Keratinocyte (primary cell): ENCODE results near the gene MAP4K3. TPM values are rescaled to one million over a fixed set of nuclear protein-coding genes. Genes with fewer than 3 reads are reported as not detected.

Source experiments
- DNase-seq: peaks from one replicate; pipeline ENCODE4 v3.0.0-alpha.2; 2011; ENCODE audit warnings: low read depth, missing footprints, low spot score
- FAIRE-seq: peaks from 2 replicates; lab custom pipeline; 2011; peaks lifted over from hg19 to GRCh38; lab: Jason Lieb, UNC
- H2AFZ ChIP-seq: 2 replicates; pipeline ENCODE4 v1.6.0; 2012; ENCODE audit warnings: low read length, control low read depth, inconsistent platforms; ENCODE audit not compliant: control insufficient read depth
- H3K27ac ChIP-seq: 2 replicates; pipeline ENCODE4 v1.5.1; 2011; ENCODE audit warnings: low read length; ENCODE audit not compliant: control insufficient read depth, insufficient read depth
- H3K27me3 ChIP-seq: 3 replicates; pipeline ENCODE4 v1.6.0; 2011; ENCODE audit warnings: low read length; ENCODE audit not compliant: control insufficient read depth, insufficient read depth; ENCODE audit errors: extremely low read depth
- H3K36me3 ChIP-seq, 2 experiments: 2 replicates in 1 of 2; 3 replicates in 1 of 2; pipeline ENCODE4 v1.5.1; 2011; ENCODE audit warnings: low read length in 2 of 2, mild to moderate bottlenecking in 1 of 2; ENCODE audit not compliant: control insufficient read depth in 2 of 2, insufficient read depth in 2 of 2; ENCODE audit errors: extremely low read depth in 1 of 2
- H3K4me1 ChIP-seq: 3 replicates; pipeline ENCODE4 v1.5.1; 2011; ENCODE audit warnings: low read length; ENCODE audit not compliant: control insufficient read depth, insufficient read depth; ENCODE audit errors: extremely low read depth
- H3K4me2 ChIP-seq: 3 replicates; pipeline ENCODE4 v1.6.0; 2011; ENCODE audit warnings: low read depth, low read length; ENCODE audit not compliant: control insufficient read depth, insufficient read depth; ENCODE audit errors: extremely low read depth
- H3K4me3 ChIP-seq, 3 experiments: fragments of 200-600 bp in 1 of 3; sonication (generic) in 1 of 3; 2 replicates in 2 of 3; 3 replicates in 1 of 3; pipeline ENCODE4 v1.5.1; 2011 to 2016; ENCODE audit warnings: low read length in 3 of 3, mild to moderate bottlenecking in 3 of 3, control low read depth in 2 of 3, inconsistent platforms in 1 of 3, low read depth in 1 of 3, mixed read lengths in 1 of 3, mixed run types in 1 of 3, moderate library complexity in 1 of 3; ENCODE audit not compliant: control insufficient read depth in 2 of 3, insufficient read depth in 2 of 3; ENCODE audit errors: extremely low read depth in 1 of 3
- H3K79me2 ChIP-seq: 2 replicates; pipeline ENCODE4 v1.6.0; 2012; ENCODE audit warnings: low read length; ENCODE audit not compliant: control insufficient read depth, insufficient read depth
- H3K9ac ChIP-seq: 3 replicates; pipeline ENCODE4 v1.6.0; 2011; ENCODE audit warnings: low read length; ENCODE audit not compliant: control insufficient read depth, insufficient read depth; ENCODE audit errors: extremely low read depth
- H3K9me1 ChIP-seq: 3 replicates; pipeline ENCODE4 v1.6.0; 2011; ENCODE audit warnings: low read length; ENCODE audit not compliant: control insufficient read depth, insufficient read depth; ENCODE audit errors: extremely low read depth
- H3K9me3 ChIP-seq: 2 replicates; pipeline ENCODE4 v1.5.1; 2012; ENCODE audit warnings: low read depth, low read length; ENCODE audit not compliant: control insufficient read depth
- H4K20me1 ChIP-seq: 3 replicates; pipeline ENCODE4 v1.6.0; 2011; ENCODE audit warnings: low read length; ENCODE audit not compliant: control insufficient read depth, insufficient read depth; ENCODE audit errors: extremely low read depth
- EZH2 ChIP-seq: IDR thresholded peaks from one replicate; pipeline ENCODE4 v1.6.1; 2012; ENCODE audit warnings: inconsistent platforms, mild to moderate bottlenecking, low read length, moderate library complexity
- dilution Hi-C: fragments of 300-500 bp; cut with MboI; formaldehyde crosslinking; loops from one replicate; pipeline ENCODE4 v1.7.0; 2020; ENCODE audit warnings: low sequenced_read_pairs; ENCODE audit not compliant: extremely low pct_ligation_motif_present
- polyA plus RNA-seq, 5 experiments: library from polyadenylated mRNA; depleted of rRNA in 3 of 5; stranded (reverse) in 3 of 5; stranded (forward) in 1 of 5; unstranded in 1 of 5; fragments of >200 nt; gene quantifications; 1 replicate in 1 of 5; 2 replicates in 3 of 5; 3 replicates in 1 of 5; pipeline versions ENCODE4 v1.2.1 to v1.2.3, GENCODE V29; 2011 to 2012; ENCODE audit warnings: missing spikeins in 2 of 5, low read depth in 1 of 5, low replicate concordance in 1 of 5
- TF ChIP-seq, protein P1 (sequence below), 3 experiments: IDR thresholded peaks in 1 of 3; conservative IDR thresholded peaks in 1 of 3; optimal IDR thresholded peaks in 1 of 3; 2 replicates in 2 of 3; 3 replicates in 1 of 3; pipeline versions ENCODE3 to v1.5.1; 2011; ENCODE audit warnings: low read length in 3 of 3, mild to moderate bottlenecking in 3 of 3, moderate library complexity in 2 of 3, control low read depth in 1 of 3, inconsistent platforms in 1 of 3; ENCODE audit not compliant: insufficient read depth in 2 of 3; ENCODE audit errors: extremely low read depth in 1 of 3

Gene MAP4K3
- polyA plus RNA-seq, 1 donor (not counting 4 experiments of a cell fraction or from before 2014, with no cell fraction given), result 19.4 TPM

DNA sequence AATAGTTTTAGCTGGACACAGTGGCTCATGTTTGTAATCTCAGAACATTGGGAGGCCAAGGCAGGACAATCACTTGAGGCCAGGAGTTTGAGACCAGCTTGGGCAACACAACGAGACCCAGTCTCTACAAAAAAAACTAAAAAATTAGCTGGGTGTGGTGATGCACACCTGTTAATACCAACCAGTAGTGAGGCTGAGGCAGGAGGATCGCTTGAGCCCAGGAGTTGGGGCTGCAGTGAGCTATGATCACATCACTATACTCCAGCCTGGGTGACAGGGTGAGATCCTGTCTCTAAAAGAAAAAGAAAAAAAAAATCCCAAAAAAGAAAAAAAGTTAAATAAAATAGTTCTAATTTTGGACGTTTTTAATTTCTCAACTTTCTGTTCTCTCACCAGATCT, 68.7 kb downstream of the MAP4K3 start:
- no peak for FAIRE-seq

DNA sequence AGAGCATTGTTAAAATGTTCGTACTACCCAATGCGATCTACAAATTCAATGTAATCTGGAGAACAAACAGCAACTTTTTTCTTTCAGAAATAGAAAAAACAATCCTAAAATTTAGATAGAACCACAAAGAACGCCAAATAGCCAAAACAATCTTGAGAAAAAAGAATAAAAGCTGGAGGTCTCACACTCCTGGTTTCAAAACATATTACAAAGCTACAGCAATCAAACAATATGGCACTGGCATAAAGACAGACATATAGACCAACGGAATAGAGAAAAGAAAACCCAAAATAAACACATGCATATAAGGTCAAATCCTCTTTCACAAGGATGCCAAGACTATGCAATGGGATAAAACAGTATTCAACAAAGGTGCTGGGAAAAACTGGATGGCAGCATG, 74.5 kb downstream of the MAP4K3 start:
- DNase-seq, result no peak
- Histone ChIP-seq H3K79me2 (peaks cover 15% of the 10 kb centered on the region), H3K36me3 (peaks cover 0 to 2% of the 10 kb centered on the region in 2 experiments), H3K4me2 (no peak overlapping the region), H3K27ac (no peak overlapping the region), H3K9ac (no peak overlapping the region), H3K27me3 (no peaks in the 10 kb centered on the region), H3K4me3 (no peak overlapping the region), H3K4me1 (no peaks in the 10 kb centered on the region), H3K9me3 (peaks cover 15% of the 10 kb centered on the region), H4K20me1 (no peaks in the 10 kb centered on the region), H2AFZ (no peak overlapping the region), H3K9me1 (no peaks in the 10 kb centered on the region)
- dilution Hi-C loops, result no loop called here
- no peak for FAIRE-seq
- TF ChIP-seq, protein P1, sequence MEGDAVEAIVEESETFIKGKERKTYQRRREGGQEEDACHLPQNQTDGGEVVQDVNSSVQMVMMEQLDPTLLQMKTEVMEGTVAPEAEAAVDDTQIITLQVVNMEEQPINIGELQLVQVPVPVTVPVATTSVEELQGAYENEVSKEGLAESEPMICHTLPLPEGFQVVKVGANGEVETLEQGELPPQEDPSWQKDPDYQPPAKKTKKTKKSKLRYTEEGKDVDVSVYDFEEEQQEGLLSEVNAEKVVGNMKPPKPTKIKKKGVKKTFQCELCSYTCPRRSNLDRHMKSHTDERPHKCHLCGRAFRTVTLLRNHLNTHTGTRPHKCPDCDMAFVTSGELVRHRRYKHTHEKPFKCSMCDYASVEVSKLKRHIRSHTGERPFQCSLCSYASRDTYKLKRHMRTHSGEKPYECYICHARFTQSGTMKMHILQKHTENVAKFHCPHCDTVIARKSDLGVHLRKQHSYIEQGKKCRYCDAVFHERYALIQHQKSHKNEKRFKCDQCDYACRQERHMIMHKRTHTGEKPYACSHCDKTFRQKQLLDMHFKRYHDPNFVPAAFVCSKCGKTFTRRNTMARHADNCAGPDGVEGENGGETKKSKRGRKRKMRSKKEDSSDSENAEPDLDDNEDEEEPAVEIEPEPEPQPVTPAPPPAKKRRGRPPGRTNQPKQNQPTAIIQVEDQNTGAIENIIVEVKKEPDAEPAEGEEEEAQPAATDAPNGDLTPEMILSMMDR (optimal IDR thresholded peaks at IDR 0.05 in 1 of 3, IDR thresholded peaks at IDR 0.05 in 1 of 3, conservative IDR thresholded peaks at IDR 0.05 in 1 of 3; ENCODE audit: extremely low read depth in 1 of 3, insufficient read depth in 2 of 3, low read length in 3 of 3), result no peak
- no peak for TF ChIP-seq EZH2

More for the DNA sequence above, 68.7 kb downstream of the MAP4K3 start:
- no peaks in the 10 kb centered on the region for H3K9me3 ChIP-seq
- H3K4me3 ChIP-seq, result no peak overlapping the region
- H3K27ac ChIP-seq, result no peak overlapping the region
- H4K20me1 ChIP-seq, result no peaks in the 10 kb centered on the region
- H3K27me3 ChIP-seq, result no peaks in the 10 kb centered on the region
- H3K9ac ChIP-seq, result no peak overlapping the region
- no peak for DNase-seq
- no peak overlapping the region for H2AFZ ChIP-seq
- no peaks in the 10 kb centered on the region for H3K4me1 ChIP-seq
- H3K9me1 ChIP-seq, result no peaks in the 10 kb centered on the region
- H3K4me2 ChIP-seq, result no peak overlapping the region
- dilution Hi-C loops, result no loop called here
- H3K36me3 ChIP-seq, result peaks cover 0 to 2% of the 10 kb centered on the region in 2 experiments
- TF ChIP-seq EZH2, result no peak
- TF ChIP-seq, protein P1 (optimal IDR thresholded peaks at IDR 0.05 in 1 of 3, IDR thresholded peaks at IDR 0.05 in 1 of 3, conservative IDR thresholded peaks at IDR 0.05 in 1 of 3; ENCODE audit: extremely low read depth in 1 of 3, insufficient read depth in 2 of 3, low read length in 3 of 3), result no peak
- peaks cover 9% of the 10 kb centered on the region for H3K79me2 ChIP-seq
